Osteoblast (primary cell): ENCODE results near the gene OR2T27. TPM values are rescaled to one million over a fixed set of nuclear protein-coding genes. Genes with fewer than 3 reads are reported as not detected.
"Not testable (repeated sequence)": the region's sequence is repeated elsewhere in the genome, so short reads cannot be mapped to it uniquely, and the experiment has no call there.

Source experiments
- DNase-seq: peaks from one replicate; pipeline ENCODE4 v3.0.0; 2011; ENCODE audit warnings: low spot score, mixed read lengths; ENCODE audit not compliant: insufficient read length; ENCODE audit errors: missing footprints
- H2AFZ ChIP-seq: 2 replicates; pipeline ENCODE4 v1.6.0; 2011; ENCODE audit warnings: mild to moderate bottlenecking, low read length
- H3K27ac ChIP-seq: 2 replicates; pipeline ENCODE4 v1.5.1; 2011; ENCODE audit warnings: mild to moderate bottlenecking, low read depth, low read length, moderate library complexity
- H3K27me3 ChIP-seq: 2 replicates; pipeline ENCODE4 v1.6.0; 2012; ENCODE audit warnings: mild to moderate bottlenecking, control low read depth, inconsistent platforms, low read length, moderate library complexity; ENCODE audit not compliant: insufficient read depth
- H3K36me3 ChIP-seq: 2 replicates; pipeline ENCODE4 v1.5.1; 2011; ENCODE audit warnings: mild to moderate bottlenecking, low read length, control low read depth, moderate library complexity; ENCODE audit not compliant: insufficient read depth
- H3K4me1 ChIP-seq: 2 replicates; pipeline ENCODE4 v1.5.1; 2011; ENCODE audit warnings: mild to moderate bottlenecking, low read length, control low read depth, moderate library complexity; ENCODE audit not compliant: insufficient read depth
- H3K4me2 ChIP-seq: 2 replicates; pipeline ENCODE4 v1.6.0; 2011; ENCODE audit warnings: mild to moderate bottlenecking, low read length; ENCODE audit not compliant: insufficient read depth
- H3K4me3 ChIP-seq: fragments of 200-600 bp; sonication (generic); 3 replicates; pipeline ENCODE4 v1.5.1; 2012; ENCODE audit warnings: mild to moderate bottlenecking, low read length, inconsistent platforms; ENCODE audit not compliant: insufficient read depth
- H3K79me2 ChIP-seq: 2 replicates; pipeline ENCODE4 v1.6.0; 2012; ENCODE audit warnings: mild to moderate bottlenecking, low read length, control low read depth, inconsistent platforms; ENCODE audit not compliant: insufficient read depth
- H3K9me3 ChIP-seq: 2 replicates; pipeline ENCODE4 v1.5.1; 2011; ENCODE audit warnings: low read depth, low read length, control low read depth
- H4K20me1 ChIP-seq: 2 replicates; pipeline ENCODE4 v1.6.0; 2012; ENCODE audit warnings: mild to moderate bottlenecking, low read length, control low read depth; ENCODE audit not compliant: insufficient read depth
- CTCF ChIP-seq: IDR thresholded peaks from 2 replicates; pipeline ENCODE4 v1.5.1; 2011; ENCODE audit warnings: mild to moderate bottlenecking, low read depth, low read length, moderate library complexity; ENCODE audit errors: extremely low read depth
- total RNA-seq: library from RNA; depleted of rRNA; stranded (reverse); fragments of >200 nt; gene quantifications from 2 replicates; pipeline ENCODE4 v1.2.3, GENCODE V29; 2012

Gene OR2T27
- total RNA-seq, 1 donor, result not detected

GRCh38 chr1:248681651-248682050 is 26.3 kb upstream of the OR2T27 start:
- Histone ChIP-seq H3K4me3 (no peak overlapping the region), H3K4me1 (no peaks in the 10 kb centered on the region), H3K79me2 (no peaks in the 10 kb centered on the region), H2AFZ (no peak overlapping the region), H3K27me3 (no peaks in the 10 kb centered on the region), H3K36me3 (no peaks in the 10 kb centered on the region), H3K9me3 (peaks cover 3% of the 10 kb centered on the region), H4K20me1 (no peaks in the 10 kb centered on the region), H3K27ac (no peak overlapping the region), H3K4me2 (no peak overlapping the region)
- no peak for DNase-seq
- no peak for TF ChIP-seq CTCF

GRCh38 chr1:248670003-248670402 is 14.7 kb upstream of the OR2T27 start:
- no peak for TF ChIP-seq CTCF
- no peak for DNase-seq
- no peaks in the 10 kb centered on the region for H4K20me1 ChIP-seq
- H3K4me3 ChIP-seq, result no peak overlapping the region
- no peak overlapping the region for H3K27ac ChIP-seq
- no peaks in the 10 kb centered on the region for H3K79me2 ChIP-seq
- peaks cover 6% of the 10 kb centered on the region for H3K9me3 ChIP-seq
- H3K27me3 ChIP-seq, result no peaks in the 10 kb centered on the region
- H3K36me3 ChIP-seq, result no peaks in the 10 kb centered on the region
- H3K4me1 ChIP-seq, result no peaks in the 10 kb centered on the region
- H2AFZ ChIP-seq, result no peak overlapping the region
- no peak overlapping the region for H3K4me2 ChIP-seq

GRCh38 chr1:248663453-248664328 is 8.4 kb upstream of the OR2T27 start:
- H3K27ac ChIP-seq, H3K79me2 ChIP-seq, DNase-seq, H3K9me3 ChIP-seq, H2AFZ ChIP-seq, H4K20me1 ChIP-seq, H3K4me3 ChIP-seq, H3K27me3 ChIP-seq, H3K36me3 ChIP-seq, H3K4me1 ChIP-seq, H3K4me2 ChIP-seq: not testable (repeated sequence)

- H4K20me1 ChIP-seq, H3K36me3 ChIP-seq: not testable (repeated sequence)
These were observed 1.5 kb upstream of the OR2T27 start for GRCh38 chr1:248656797-248657196.

GRCh38 chr1:248648770-248649536 is 6.4 kb downstream of the OR2T27 start:
- not testable (repeated sequence) for H2AFZ ChIP-seq, H3K27ac ChIP-seq, H3K4me2 ChIP-seq, DNase-seq, H3K27me3 ChIP-seq, H3K36me3 ChIP-seq, H3K79me2 ChIP-seq, H4K20me1 ChIP-seq, H3K4me1 ChIP-seq, H3K9me3 ChIP-seq, H3K4me3 ChIP-seq

More at GRCh38 chr1:248656797-248657196, 1.5 kb upstream of the OR2T27 start:
- not testable (repeated sequence) for H3K4me2 ChIP-seq, H3K79me2 ChIP-seq, H3K27me3 ChIP-seq, H3K4me1 ChIP-seq, H3K9me3 ChIP-seq, H2AFZ ChIP-seq, H3K27ac ChIP-seq, DNase-seq, H3K4me3 ChIP-seq

- H2AFZ ChIP-seq, H3K9me3 ChIP-seq, H3K36me3 ChIP-seq, H3K79me2 ChIP-seq, H4K20me1 ChIP-seq, DNase-seq, H3K27me3 ChIP-seq, H3K4me2 ChIP-seq, H3K27ac ChIP-seq, H3K4me1 ChIP-seq, H3K4me3 ChIP-seq: not testable (repeated sequence)
These were observed 10.2 kb downstream of the OR2T27 start, which contains the start of gene OR2T35 for GRCh38 chr1:248645178-248645577. Gene OR2T35 (minus strand): TSS chr1:248645278. CDS start chr1:248639258, 6,020 bp downstream.

- not testable (repeated sequence) for H3K36me3 ChIP-seq, DNase-seq, H4K20me1 ChIP-seq, H3K4me2 ChIP-seq, H3K4me3 ChIP-seq, H3K27ac ChIP-seq, H3K4me1 ChIP-seq, H3K79me2 ChIP-seq, H3K9me3 ChIP-seq, H3K27me3 ChIP-seq, H2AFZ ChIP-seq
These were observed 12.2 kb downstream of the OR2T27 start for GRCh38 chr1:248642971-248643651.
